OCI-LY1 (cell line): ENCODE measurements around the gene HNRNPA0.

ENCODE experiments used
- H2AFZ ChIP-seq: fragments of 200-600 bp; sonication (generic), shearing (Covaris generic); 2 replicates; pipeline ENCODE4 v1.6.0; 2014; ENCODE audit warnings: antibody characterized with exemption, mild to moderate bottlenecking, low read length
- H3F3A ChIP-seq: fragments of 200-600 bp; sonication (generic), shearing (Covaris generic); 2 replicates; pipeline ENCODE4 v1.6.0; 2014; ENCODE audit warnings: mild to moderate bottlenecking, antibody characterized with exemption, low read length, moderate library complexity; ENCODE audit not compliant: insufficient read depth
- H3K27ac ChIP-seq: fragments of 200-600 bp; sonication (generic); 2 replicates; pipeline ENCODE4 v1.5.1; 2014; ENCODE audit warnings: low read length, mixed run types, mild to moderate bottlenecking, low read depth; ENCODE audit not compliant: poor library complexity, severe bottlenecking
- H3K27me3 ChIP-seq: fragments of 200-600 bp; sonication (generic); 2 replicates; pipeline ENCODE4 v1.6.0; 2014; ENCODE audit warnings: antibody characterized with exemption, mild to moderate bottlenecking, low read length, moderate library complexity; ENCODE audit not compliant: insufficient read depth
- H3K36me3 ChIP-seq: fragments of 200-600 bp; sonication (generic); 2 replicates; pipeline ENCODE4 v1.6.1; 2014; ENCODE audit warnings: mild to moderate bottlenecking, antibody characterized with exemption, low read length, moderate library complexity, mixed read lengths; ENCODE audit not compliant: insufficient read depth
- H3K4me1 ChIP-seq: fragments of 200-600 bp; sonication (generic); 2 replicates; pipeline ENCODE4 v1.5.1; 2014; ENCODE audit warnings: mild to moderate bottlenecking, low read length, moderate library complexity; ENCODE audit not compliant: insufficient read depth, severe bottlenecking
- H3K4me2 ChIP-seq: fragments of 200-600 bp; sonication (generic), shearing (Covaris generic); 2 replicates; pipeline ENCODE4 v1.6.1; 2014; ENCODE audit warnings: low read length
- H3K4me3 ChIP-seq: fragments of 200-600 bp; sonication (generic); 2 replicates; pipeline ENCODE4 v1.5.1; 2014; ENCODE audit warnings: low read length, low read depth, mild to moderate bottlenecking, mixed read lengths; ENCODE audit not compliant: poor library complexity, severe bottlenecking
- H3K79me2 ChIP-seq: fragments of 200-600 bp; shearing (Covaris generic); 2 replicates; pipeline ENCODE4 v1.6.1; 2016; ENCODE audit warnings: mixed run types, low read length, mixed read lengths; ENCODE audit not compliant: insufficient read depth
- H3K9ac ChIP-seq: fragments of 200-600 bp; sonication (generic), shearing (Covaris generic); 2 replicates; pipeline ENCODE4 v1.6.1; 2014; ENCODE audit warnings: mild to moderate bottlenecking, low read length, mixed read lengths
- H3K9me2 ChIP-seq: fragments of 200-600 bp; sonication (generic), shearing (Covaris generic); 2 replicates; pipeline ENCODE4 v1.6.1; 2014; ENCODE audit warnings: low read depth, mild to moderate bottlenecking, low read length, mixed read lengths
- H3K9me3 ChIP-seq: fragments of 200-600 bp; shearing (Covaris generic); 2 replicates; pipeline ENCODE4 v1.6.1; 2014; ENCODE audit warnings: low read length, mixed read lengths
- H4K20me1 ChIP-seq: fragments of 200-600 bp; sonication (generic), shearing (Covaris generic); 2 replicates; pipeline ENCODE4 v1.6.0; 2016; ENCODE audit warnings: mild to moderate bottlenecking, low read length; ENCODE audit not compliant: insufficient read depth
- EZH2 ChIP-seq: fragments of 200-600 bp; sonication (generic), shearing (Covaris generic); IDR thresholded peaks from 2 replicates; pipeline ENCODE4 v1.8.0; 2017; ENCODE audit warnings: borderline replicate concordance, mixed run types, mild to moderate bottlenecking, antibody characterized with exemption, low read length, moderate library complexity, mixed read lengths
- TF ChIP-seq, protein P1 (sequence below): fragments of 200-600 bp; sonication (generic), shearing (Covaris generic); IDR thresholded peaks from 2 replicates; pipeline ENCODE4 v1.5.1; 2017; ENCODE audit warnings: mild to moderate bottlenecking, antibody characterized with exemption, low read length, moderate library complexity, mixed read lengths

Gene HNRNPA0

DNA sequence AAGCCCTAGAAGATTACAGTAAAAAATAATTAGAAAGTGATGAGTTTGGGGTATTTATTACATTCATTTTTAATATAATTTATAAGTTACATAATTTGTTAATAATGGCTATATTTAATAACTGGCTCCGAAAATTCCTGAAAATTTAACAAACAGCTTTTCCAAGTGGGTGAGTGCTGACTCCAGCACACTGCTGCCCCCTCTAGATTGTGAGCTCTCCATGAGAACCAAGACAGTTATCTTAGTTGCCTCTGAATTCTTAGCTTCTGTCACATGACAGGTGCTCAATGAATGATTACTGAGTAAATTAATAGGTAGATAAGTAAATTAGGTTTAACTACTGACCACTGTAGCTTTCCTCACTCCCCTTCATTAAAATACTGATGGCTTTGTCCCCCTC lies 26.1 kb downstream of the HNRNPA0 start:
- H3K9me2 ChIP-seq = no peaks in the 10 kb centered on the region
- H3K4me1 ChIP-seq = no peaks in the 10 kb centered on the region
- H3K27ac ChIP-seq = no peak overlapping the region
- no peaks in the 10 kb centered on the region for H3K36me3 ChIP-seq
- H3K9ac ChIP-seq = no peak overlapping the region
- no peak overlapping the region for H3K4me2 ChIP-seq
- no peaks in the 10 kb centered on the region for H3K9me3 ChIP-seq
- H4K20me1 ChIP-seq = no peaks in the 10 kb centered on the region
- no peak for TF ChIP-seq EZH2
- TF ChIP-seq, protein P1, sequence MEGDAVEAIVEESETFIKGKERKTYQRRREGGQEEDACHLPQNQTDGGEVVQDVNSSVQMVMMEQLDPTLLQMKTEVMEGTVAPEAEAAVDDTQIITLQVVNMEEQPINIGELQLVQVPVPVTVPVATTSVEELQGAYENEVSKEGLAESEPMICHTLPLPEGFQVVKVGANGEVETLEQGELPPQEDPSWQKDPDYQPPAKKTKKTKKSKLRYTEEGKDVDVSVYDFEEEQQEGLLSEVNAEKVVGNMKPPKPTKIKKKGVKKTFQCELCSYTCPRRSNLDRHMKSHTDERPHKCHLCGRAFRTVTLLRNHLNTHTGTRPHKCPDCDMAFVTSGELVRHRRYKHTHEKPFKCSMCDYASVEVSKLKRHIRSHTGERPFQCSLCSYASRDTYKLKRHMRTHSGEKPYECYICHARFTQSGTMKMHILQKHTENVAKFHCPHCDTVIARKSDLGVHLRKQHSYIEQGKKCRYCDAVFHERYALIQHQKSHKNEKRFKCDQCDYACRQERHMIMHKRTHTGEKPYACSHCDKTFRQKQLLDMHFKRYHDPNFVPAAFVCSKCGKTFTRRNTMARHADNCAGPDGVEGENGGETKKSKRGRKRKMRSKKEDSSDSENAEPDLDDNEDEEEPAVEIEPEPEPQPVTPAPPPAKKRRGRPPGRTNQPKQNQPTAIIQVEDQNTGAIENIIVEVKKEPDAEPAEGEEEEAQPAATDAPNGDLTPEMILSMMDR = no peak
- no peaks in the 10 kb centered on the region for H3F3A ChIP-seq
- H2AFZ ChIP-seq = no peak overlapping the region
- no peaks in the 10 kb centered on the region for H3K79me2 ChIP-seq
- no peaks in the 10 kb centered on the region for H3K27me3 ChIP-seq
- H3K4me3 ChIP-seq = no peak overlapping the region

DNA sequence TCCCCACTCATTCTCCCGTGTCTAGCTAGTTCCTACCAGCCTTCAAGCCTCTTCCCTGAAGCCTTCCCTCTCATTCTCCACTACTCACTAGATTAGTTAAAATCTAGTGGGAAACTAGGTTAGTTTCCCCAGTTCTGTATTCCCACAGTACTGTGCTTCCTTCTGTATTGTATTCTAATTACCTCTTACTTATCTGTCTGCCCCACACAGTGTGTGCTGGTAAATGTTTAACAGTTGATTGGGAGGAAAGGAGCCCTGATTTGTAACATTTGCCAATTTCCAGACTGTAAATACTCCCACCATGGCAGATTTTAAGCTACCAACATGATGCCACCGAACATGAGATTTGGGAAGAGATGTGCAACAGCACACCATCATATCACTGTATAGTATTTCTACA lies 26.5 kb downstream of the HNRNPA0 start:
- H3K79me2 ChIP-seq = no peaks in the 10 kb centered on the region
- TF ChIP-seq, protein P1 = no peak
- TF ChIP-seq EZH2 = no peak
- H2AFZ ChIP-seq = no peak overlapping the region
- H3F3A ChIP-seq = no peaks in the 10 kb centered on the region
- no peaks in the 10 kb centered on the region for H3K4me1 ChIP-seq
- no peak overlapping the region for H3K4me3 ChIP-seq
- H3K9me2 ChIP-seq = no peaks in the 10 kb centered on the region
- H4K20me1 ChIP-seq = no peaks in the 10 kb centered on the region
- no peak overlapping the region for H3K27ac ChIP-seq
- no peak overlapping the region for H3K9ac ChIP-seq
- H3K27me3 ChIP-seq = no peaks in the 10 kb centered on the region
- no peaks in the 10 kb centered on the region for H3K9me3 ChIP-seq
- H3K36me3 ChIP-seq = no peaks in the 10 kb centered on the region
- no peak overlapping the region for H3K4me2 ChIP-seq

DNA sequence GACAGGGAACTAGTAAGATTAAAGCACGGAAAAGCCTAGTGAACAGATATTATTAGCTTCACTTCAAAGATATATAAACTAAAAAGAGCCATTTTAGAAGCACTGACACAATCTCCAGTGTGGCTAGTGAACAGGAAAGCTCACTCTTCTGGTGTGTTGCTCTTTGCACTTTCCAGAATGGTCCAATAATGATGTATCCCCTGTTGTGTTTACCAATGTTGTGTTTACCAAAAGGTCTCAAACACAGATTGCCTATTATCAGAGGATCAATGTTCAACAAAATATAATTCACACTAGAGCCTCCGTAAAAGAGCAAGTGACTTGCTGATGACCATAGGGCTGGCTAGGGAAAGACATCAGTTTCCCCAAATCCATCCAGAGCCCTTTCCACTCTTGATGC lies 29.9 kb downstream of the HNRNPA0 start:
- no peaks in the 10 kb centered on the region for H3K9me3 ChIP-seq
- TF ChIP-seq, protein P1 = no peak
- no peak for TF ChIP-seq EZH2
- no peak overlapping the region for H3K4me3 ChIP-seq
- H3K27me3 ChIP-seq = no peaks in the 10 kb centered on the region
- no peak overlapping the region for H3K27ac ChIP-seq
- no peaks in the 10 kb centered on the region for H3F3A ChIP-seq
- no peaks in the 10 kb centered on the region for H4K20me1 ChIP-seq
- no peaks in the 10 kb centered on the region for H3K4me1 ChIP-seq
- no peaks in the 10 kb centered on the region for H3K36me3 ChIP-seq
- no peak overlapping the region for H2AFZ ChIP-seq
- H3K4me2 ChIP-seq = no peak overlapping the region
- no peak overlapping the region for H3K9ac ChIP-seq
- H3K79me2 ChIP-seq = no peaks in the 10 kb centered on the region
- H3K9me2 ChIP-seq = no peaks in the 10 kb centered on the region
